B cell (primary cell): ENCODE results near the gene GTF2I. TPM values are rescaled to one million over a fixed set of nuclear protein-coding genes. Genes with fewer than 3 reads are reported as not detected.

Experiments used
- ATAC-seq: fragments of 200-7000 bp; cut with Tn5 transposase; one replicate; pipeline ENCODE4 v1.10.0; 2021; ENCODE audit warnings: low read depth, mild to moderate bottlenecking, moderate number of reproducible peaks, moderate library complexity
- CTCF ChIA-PET: fragments of 350-600 bp; sonication (Branson Sonifier 250); formaldehyde crosslinking; loops from one replicate; lab custom pipeline; 2021; ENCODE audit warnings: antibody characterized with exemption, inconsistent platforms; lab: Charles Lee
- POLR2A ChIA-PET: fragments of 350-600 bp; sonication (Branson Sonifier 250); formaldehyde crosslinking; loops from one replicate; lab custom pipeline; 2021; ENCODE audit warnings: antibody characterized with exemption; lab: Charles Lee
- DNase-seq: peaks from one replicate; pipeline ENCODE4 v3.0.0; 2013
- H2AFZ ChIP-seq: 2 replicates; pipeline ENCODE4 v1.6.1; 2012; ENCODE audit warnings: mild to moderate bottlenecking, low read depth, low read length; ENCODE audit not compliant: insufficient read depth, poor library complexity, severe bottlenecking
- H3K27ac ChIP-seq, 2 donors: 1 replicate in 1 of 2; 2 replicates in 1 of 2; pipeline ENCODE4 v1.5.1; 2012 to 2013; ENCODE audit warnings: low read length in 2 of 2, mild to moderate bottlenecking in 2 of 2, moderate library complexity in 1 of 2
- H3K27me3 ChIP-seq, 4 experiments: fragments of 200-600 bp in 1 of 4; sonication (generic) in 1 of 4; replicated peaks in 1 of 4; 1 replicate in 2 of 4; 2 replicates in 2 of 4; pipeline versions ENCODE4 v1.6.1 to v1.7.0; 2013 to 2016; ENCODE audit warnings: low read length in 3 of 4, mild to moderate bottlenecking in 2 of 4, mixed read lengths in 1 of 4, moderate library complexity in 1 of 4; ENCODE audit not compliant: insufficient read depth in 4 of 4, control insufficient read depth in 3 of 4; ENCODE audit errors: control extremely low read depth in 1 of 4
- H3K36me3 ChIP-seq, 2 experiments: replicated peaks in 1 of 2; 1 replicate in 1 of 2; 2 replicates in 1 of 2; pipeline versions ENCODE4 v1.6.1 to v1.7.1; 2013; ENCODE audit warnings: low read length in 1 of 2; ENCODE audit not compliant: insufficient read depth in 2 of 2, control insufficient read depth in 1 of 2; ENCODE audit errors: control extremely low read depth in 1 of 2, extremely low read depth in 1 of 2
- H3K4me1 ChIP-seq, 2 donors: fragments of 200-600 bp in 1 of 2; sonication (generic) in 1 of 2; 1 replicate in 1 of 2; 2 replicates in 1 of 2; pipeline versions ENCODE4 v1.5.1 to v1.6.1; 2013 to 2017; ENCODE audit warnings: low read length in 2 of 2; ENCODE audit not compliant: control insufficient read depth in 2 of 2, insufficient read depth in 2 of 2
- H3K4me2 ChIP-seq: replicated peaks from 2 replicates; pipeline ENCODE3; 2012; ENCODE audit warnings: mild to moderate bottlenecking, low read depth, low read length; ENCODE audit not compliant: poor library complexity, severe bottlenecking
- H3K4me3 ChIP-seq, 5 experiments: fragments of 200-600 bp in 1 of 5; sonication (generic) in 1 of 5; 1 replicate in 3 of 5; 2 replicates in 2 of 5; pipeline versions ENCODE4 v1.5.1 to v1.7.0; 2011 to 2016; ENCODE audit warnings: low read length in 4 of 5, mild to moderate bottlenecking in 4 of 5, low read depth in 2 of 5, control low read depth in 1 of 5, moderate library complexity in 1 of 5; ENCODE audit not compliant: insufficient read depth in 1 of 5; ENCODE audit errors: control extremely low read depth in 1 of 5, extremely low read depth in 1 of 5
- H3K79me2 ChIP-seq: fragments of 200-600 bp; sonication (generic); one replicate; pipeline ENCODE4 v1.6.0; 2016; ENCODE audit warnings: low read length; ENCODE audit not compliant: control insufficient read depth, insufficient read depth
- H3K9ac ChIP-seq: fragments of 200-600 bp; sonication (generic); 2 replicates; pipeline ENCODE4 v1.6.1; 2017; ENCODE audit warnings: mild to moderate bottlenecking, low read length, moderate library complexity
- H3K9me3 ChIP-seq, 3 donors: one replicate each; pipeline versions ENCODE4 v1.6.1 to v1.7.1; 2013; ENCODE audit warnings: low read length in 2 of 3; ENCODE audit not compliant: control insufficient read depth in 2 of 3, insufficient read depth in 1 of 3; ENCODE audit errors: control extremely low read depth in 1 of 3
- H4K20me1 ChIP-seq: 2 replicates; pipeline ENCODE4 v1.6.0; 2012; ENCODE audit warnings: mild to moderate bottlenecking, low read length; ENCODE audit not compliant: insufficient read depth, control insufficient read depth, poor library complexity, severe bottlenecking
- H3K27ac Mint-ChIP-seq: one replicate; pipeline ENCODE4 v1.8.0; 2021; ENCODE audit warnings: mixed read lengths
- H3K27me3 Mint-ChIP-seq: one replicate; pipeline ENCODE4 v1.8.0; 2021; ENCODE audit warnings: mixed read lengths
- H3K4me1 Mint-ChIP-seq: one replicate; pipeline ENCODE4 v1.8.0; 2021; ENCODE audit warnings: mixed read lengths
- H3K4me3 Mint-ChIP-seq: one replicate; pipeline ENCODE4 v1.8.0; 2021; ENCODE audit warnings: mixed read lengths
- H3K9me3 Mint-ChIP-seq: one replicate; pipeline ENCODE4 v1.8.0; 2022; ENCODE audit warnings: mixed read lengths; ENCODE audit not compliant: insufficient read depth
- CTCF ChIP-seq: fragments of 200-600 bp; IDR thresholded peaks from one replicate; pipeline ENCODE4 v1.8.0; 2022; ENCODE audit warnings: antibody characterized with exemption, mild to moderate bottlenecking
- EZH2 ChIP-seq: IDR thresholded peaks from 2 replicates; pipeline ENCODE4 v1.6.1; 2012; ENCODE audit warnings: borderline replicate concordance, low read depth, mild to moderate bottlenecking, moderate library complexity, low read length; ENCODE audit not compliant: insufficient read depth, poor library complexity, severe bottlenecking
- WGBS: methylation state at CpG from one replicate; pipeline ENCODE4 v1.1.5; 2013; ENCODE audit warnings: missing lambda C conversion rate; ENCODE audit not compliant: insufficient coverage; 5-methylcytosine and 5-hydroxymethylcytosine counted together
- intact Hi-C: fragments of 100-400 bp; cut with micrococcal nuclease; formaldehyde crosslinking; loops from one replicate; pipeline ENCODE4 v1.10.0; 2022
- polyA plus RNA-seq: library from polyadenylated mRNA; depleted of rRNA; stranded (reverse); fragments of >200 nt; gene quantifications from 2 replicates; pipeline ENCODE4 v1.2.3, GENCODE V29; 2012
- total RNA-seq, 2 donors: library from RNA; stranded (reverse); fragments of 120-200 nt in 1 of 2; gene quantifications; 1 replicate in 1 of 2; 2 replicates in 1 of 2; pipeline versions ENCODE4 v1.2.3 to v1.2.4, GENCODE V29; 2013 to 2022

GTF2I gene
- total and polyA plus RNA-seq, 2 donors (not counting 1 experiment from before 2014, with no cell fraction given): 140 to 271 TPM

- intact Hi-C loops: no loop called here
- Histone ChIP-seq H3K79me2 (no peaks in the 10 kb centered on the region), H4K20me1 (no peaks in the 10 kb centered on the region), H3K4me3 (no peak overlapping the region), H3K9ac (no peak overlapping the region), H3K27me3 (no peaks in the 10 kb centered on the region), H3K9me3 (no peaks in the 10 kb centered on the region), H3K4me2 (peak overlapping the region; percentile 19), H2AFZ (no peak overlapping the region), H3K36me3 (no peaks in the 10 kb centered on the region), H3K27ac (no peak overlapping the region), H3K4me1 (peaks cover 0 to 5% of the 10 kb centered on the region in 2 donors)
- Mint-ChIP-seq H3K27me3 (no peaks in the 10 kb centered on the region), H3K4me1 (peaks cover 7% of the 10 kb centered on the region), H3K9me3 (no peaks in the 10 kb centered on the region), H3K4me3 (no peak overlapping the region), H3K27ac (no peak overlapping the region)
- CTCF ChIA-PET: interaction anchor here (0.6 to 1.1 kb wide), 5 partner anchors 72 to 1017 kb away, joined by 3 to 6 read pairs (median 3); no protein-coding TSS in a partner anchor
- TF ChIP-seq EZH2: no peak
- peak; percentile 40 for TF ChIP-seq CTCF
- 0% methylated on average over 1 of the region's 3 CpGs for WGBS
- POLR2A ChIA-PET: no interaction called here
- DNase-seq: peak; percentile 46
- ATAC-seq: no peak
These were observed 32.1 kb upstream of the GTF2I start for GRCh38 chr7:74625446-74625845.

DNA sequence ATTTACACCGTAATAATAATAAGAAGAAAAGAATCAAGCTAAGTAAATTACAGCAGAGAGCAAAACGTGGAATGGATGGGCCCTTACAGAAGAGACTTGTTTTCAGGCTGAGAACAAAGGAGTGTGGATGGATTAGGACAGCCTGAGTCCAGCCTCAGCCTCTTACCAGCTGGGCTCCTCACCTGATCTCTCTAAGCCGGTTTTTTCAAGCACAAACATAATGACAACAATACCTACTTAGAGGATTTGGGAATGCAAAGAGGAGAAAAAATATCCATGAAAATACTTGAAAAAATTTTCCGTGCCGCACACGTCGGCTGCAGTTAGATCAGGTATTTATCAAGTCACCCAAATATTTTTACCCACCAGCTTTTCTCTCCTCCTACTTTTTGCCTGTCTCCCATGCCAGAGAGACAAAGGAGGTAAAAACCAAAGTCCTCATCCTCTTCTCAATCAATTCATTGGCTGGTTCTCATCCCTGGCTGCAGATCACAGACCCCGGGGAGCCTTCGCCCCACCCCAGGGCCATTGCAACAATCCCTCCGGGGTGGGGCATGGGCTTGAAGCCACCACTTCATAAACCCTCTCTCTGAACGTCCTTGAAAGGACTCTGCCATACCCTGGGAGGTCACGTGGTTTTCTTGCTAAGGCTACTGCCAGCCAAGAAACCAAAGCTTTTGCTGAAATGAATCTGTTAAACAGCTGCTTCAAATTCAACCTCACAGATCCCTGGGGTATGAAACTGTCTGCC, 29.7 kb upstream of the GTF2I start:
- ChIA-PET POLR2A (no interaction called here), CTCF (interaction anchor here (0.8 kb wide), 1 partner anchor 177 kb away, joined by 3 read pairs; no protein-coding TSS in a partner anchor)
- H3K27ac ChIP-seq: no peak overlapping the region
- ATAC-seq: no peak
- peaks cover 0 to 5% of the 10 kb centered on the region in 2 donors for H3K4me1 ChIP-seq
- no peaks in the 10 kb centered on the region for H4K20me1 ChIP-seq
- H3K4me3 Mint-ChIP-seq: no peak overlapping the region
- H3K9ac ChIP-seq: no peak overlapping the region
- H3K27me3 ChIP-seq: no peaks in the 10 kb centered on the region
- H3K9me3 Mint-ChIP-seq: no peaks in the 10 kb centered on the region
- TF ChIP-seq CTCF: no peak
- no peak for TF ChIP-seq EZH2
- no peak overlapping the region for H3K4me3 ChIP-seq
- no peaks in the 10 kb centered on the region for H3K36me3 ChIP-seq
- 45% methylated on average over 5 of the region's 12 CpGs for WGBS
- no peak overlapping the region for H3K4me2 ChIP-seq
- DNase-seq: no peak
- intact Hi-C loops: no loop called here
- H2AFZ ChIP-seq: no peak overlapping the region
- no peaks in the 10 kb centered on the region for H3K79me2 ChIP-seq
- H3K9me3 ChIP-seq: no peaks in the 10 kb centered on the region
- H3K27me3 Mint-ChIP-seq: no peaks in the 10 kb centered on the region
- no peak overlapping the region for H3K27ac Mint-ChIP-seq
- H3K4me1 Mint-ChIP-seq: peaks cover 7% of the 10 kb centered on the region
